Dendritic cell treated with granulocyte-macrophage colony-stimulating factor and Interleukin-4, amounts not matched to agents 40 ng/mL and 50 ng/mL, for 4 days (primary cell): ENCODE measurements around the gene CD28.
"Not testable (repeated sequence)": the region's sequence is repeated elsewhere in the genome, so short reads cannot be mapped to it uniquely, and the experiment has no call there.

Experiments used
- H3K27ac Mint-ChIP-seq: one replicate; pipeline ENCODE4 v1.8.0; 2022; ENCODE audit warnings: mild to moderate bottlenecking, mixed read lengths
- H3K27me3 Mint-ChIP-seq: one replicate; pipeline ENCODE4 v1.8.0; 2022; ENCODE audit warnings: mild to moderate bottlenecking, mixed read lengths
- H3K36me3 Mint-ChIP-seq: one replicate; pipeline ENCODE4 v1.8.0; 2022; ENCODE audit warnings: low read depth, mixed read lengths
- H3K4me1 Mint-ChIP-seq: one replicate; pipeline ENCODE4 v1.8.0; 2022; ENCODE audit warnings: low read depth, mixed read lengths
- H3K4me3 Mint-ChIP-seq: one replicate; pipeline ENCODE4 v1.8.0; 2022; ENCODE audit warnings: mild to moderate bottlenecking, moderate library complexity, mixed read lengths
- H3K9me3 Mint-ChIP-seq: one replicate; pipeline ENCODE4 v1.8.0; 2022; ENCODE audit warnings: mixed read lengths
- intact Hi-C: fragments of 100-400 bp; cut with micrococcal nuclease; formaldehyde crosslinking; loops from one replicate; pipeline ENCODE4 v1.15.0; 2022

The CD28 gene

GRCh38 chr2:203758841-203759689 lies 52.6 kb downstream of the CD28 start:
- Mint-ChIP-seq H3K4me3 (no peak overlapping the region), H3K36me3 (peaks cover 13% of the 10 kb centered on the region), H3K27me3 (no peaks in the 10 kb centered on the region), H3K4me1 (peaks cover 13% of the 10 kb centered on the region), H3K27ac (peak overlapping the region; percentile 17), H3K9me3 (peaks cover 45% of the 10 kb centered on the region)
- intact Hi-C loops = no loop called here

- Mint-ChIP-seq H3K9me3 (peaks cover 41% of the 10 kb centered on the region), H3K4me3 (no peak overlapping the region), H3K4me1 (peaks cover 15% of the 10 kb centered on the region), H3K36me3 (peaks cover 13% of the 10 kb centered on the region), H3K27ac (peak overlapping the region; percentile 17), H3K27me3 (no peaks in the 10 kb centered on the region)
- intact Hi-C loops = no loop called here
These were observed 53.4 kb downstream of the CD28 start for GRCh38 chr2:203759690-203760365.

- Mint-ChIP-seq H3K4me3 (no peak overlapping the region), H3K4me1 (peaks cover 21% of the 10 kb centered on the region), H3K36me3 (peaks cover 10% of the 10 kb centered on the region), H3K9me3 (peaks cover 28% of the 10 kb centered on the region), H3K27ac (no peak overlapping the region), H3K27me3 (peaks cover 1% of the 10 kb centered on the region)
- intact Hi-C loops = no loop called here
These were observed 54.7 kb downstream of the CD28 start for GRCh38 chr2:203761121-203761520.

DNA sequence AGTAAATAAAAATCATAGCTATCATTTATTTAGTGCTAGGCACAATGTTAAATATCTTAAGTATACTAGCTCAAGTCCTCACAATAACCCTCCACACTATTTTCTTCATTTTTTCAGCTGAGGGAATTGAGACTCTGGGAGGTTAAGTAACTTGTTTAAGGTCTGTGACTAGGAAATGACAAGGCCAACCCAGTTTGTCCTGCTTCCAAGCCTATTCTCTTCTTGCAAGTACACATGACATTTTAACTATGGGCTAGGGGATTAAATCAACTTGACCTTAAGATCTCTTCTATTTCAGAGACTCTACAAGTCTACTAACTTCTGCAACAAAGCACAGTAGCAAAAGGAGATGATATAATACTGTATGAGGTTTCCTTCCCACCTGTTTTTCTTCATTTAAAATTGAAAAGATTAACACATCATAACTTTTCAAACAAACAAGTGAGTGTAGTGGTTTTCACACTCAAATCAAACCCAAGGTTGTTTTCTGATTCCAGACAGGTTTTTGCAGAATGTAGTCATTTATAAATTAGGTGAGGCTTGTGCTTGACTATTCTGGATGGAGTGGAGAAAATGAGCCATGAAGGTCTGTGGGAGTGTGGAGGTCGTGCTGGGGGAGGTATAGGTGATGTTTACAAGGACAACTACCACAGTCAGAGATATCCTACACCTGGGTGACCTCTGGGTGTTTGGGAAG lies 57.0 kb downstream of the CD28 start:
- intact Hi-C loops = no loop called here
- peaks cover 1% of the 10 kb centered on the region for H3K27me3 Mint-ChIP-seq
- H3K4me1 Mint-ChIP-seq = peaks cover 21% of the 10 kb centered on the region
- H3K4me3 Mint-ChIP-seq = no peak overlapping the region
- no peaks in the 10 kb centered on the region for H3K36me3 Mint-ChIP-seq
- peaks cover 13% of the 10 kb centered on the region for H3K9me3 Mint-ChIP-seq
- no peak overlapping the region for H3K27ac Mint-ChIP-seq

DNA sequence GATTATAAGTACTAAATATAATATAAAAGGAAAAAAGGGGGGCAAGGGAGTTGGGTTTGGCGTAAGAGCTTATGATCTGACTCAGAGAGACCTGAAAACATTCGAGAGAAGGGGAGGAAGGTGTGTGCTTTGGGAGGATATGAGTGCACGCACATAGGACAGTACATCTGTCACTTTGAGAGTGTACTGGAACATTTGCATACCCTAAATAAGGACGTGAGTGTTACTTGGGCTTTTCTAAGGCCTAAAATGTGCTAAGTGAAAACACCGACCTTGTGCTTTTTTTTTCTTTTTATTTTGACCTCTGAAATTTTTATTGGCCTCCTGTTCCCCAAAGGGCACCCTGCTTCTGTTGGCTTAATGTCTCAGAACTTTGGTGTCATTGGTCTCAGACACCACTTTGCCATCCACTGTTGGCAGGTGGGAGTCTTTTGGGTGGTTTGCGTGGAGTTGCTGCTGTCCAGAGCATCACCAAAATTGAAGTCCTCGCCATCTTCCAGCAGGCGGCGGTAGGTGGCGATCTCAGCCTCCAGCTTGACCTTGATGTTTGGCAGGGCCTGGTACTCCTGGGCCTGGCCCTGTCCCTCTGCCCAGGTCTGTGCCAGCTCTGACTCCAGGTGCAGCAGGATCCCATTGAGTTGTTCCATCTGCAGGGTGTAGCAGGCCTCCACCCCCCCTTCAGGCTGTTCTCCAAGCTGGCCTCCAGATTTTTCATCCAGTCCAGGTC lies 57.7 kb downstream of the CD28 start:
- H3K27me3 Mint-ChIP-seq = peaks cover 1% of the 10 kb centered on the region
- no peak overlapping the region for H3K4me3 Mint-ChIP-seq
- intact Hi-C loops = no loop called here
- peaks cover 19% of the 10 kb centered on the region for H3K4me1 Mint-ChIP-seq
- no peak overlapping the region for H3K27ac Mint-ChIP-seq
- H3K9me3 Mint-ChIP-seq = peaks cover 8% of the 10 kb centered on the region
- no peaks in the 10 kb centered on the region for H3K36me3 Mint-ChIP-seq

DNA sequence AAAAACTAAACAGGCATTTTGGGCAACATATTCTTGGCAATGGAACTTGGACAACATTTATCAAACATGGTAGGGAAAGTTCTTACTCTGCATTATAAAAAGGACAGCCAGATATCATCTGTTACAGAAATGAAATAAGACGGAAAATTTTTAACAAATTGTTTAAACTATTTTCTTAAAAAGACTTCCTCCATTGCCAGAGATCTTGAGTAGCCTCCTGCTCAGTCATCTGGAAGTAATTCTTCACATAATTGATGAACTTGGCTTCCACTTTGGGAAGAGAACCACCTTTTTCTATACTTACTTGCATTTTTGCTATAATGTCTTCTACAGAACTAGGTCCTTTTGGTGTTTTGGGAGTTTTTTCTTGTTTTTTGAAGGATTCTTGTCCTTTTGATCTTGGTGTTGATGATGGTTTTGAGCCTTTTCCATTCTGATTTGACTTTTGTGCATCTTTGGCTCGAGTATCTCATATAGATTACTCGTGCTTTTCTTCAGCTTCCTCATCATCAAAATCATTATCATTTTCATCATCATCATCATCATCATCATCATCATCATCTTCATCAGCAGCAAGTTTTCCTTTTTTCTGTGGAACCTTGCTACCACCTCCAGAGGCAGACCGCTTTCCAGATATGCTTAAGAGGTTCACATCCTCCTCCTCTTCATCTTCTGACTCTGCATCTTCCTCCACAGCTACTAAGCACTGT lies 66.2 kb downstream of the CD28 start:
- H3K4me3 Mint-ChIP-seq = no peak overlapping the region
- H3K27me3 Mint-ChIP-seq = peaks cover 4% of the 10 kb centered on the region
- peaks cover 6% of the 10 kb centered on the region for H3K4me1 Mint-ChIP-seq
- no peak overlapping the region for H3K27ac Mint-ChIP-seq
- intact Hi-C loops = no loop called here
- H3K36me3 Mint-ChIP-seq = no peaks in the 10 kb centered on the region
- H3K9me3 Mint-ChIP-seq = peaks cover under 1% of the 10 kb centered on the region

DNA sequence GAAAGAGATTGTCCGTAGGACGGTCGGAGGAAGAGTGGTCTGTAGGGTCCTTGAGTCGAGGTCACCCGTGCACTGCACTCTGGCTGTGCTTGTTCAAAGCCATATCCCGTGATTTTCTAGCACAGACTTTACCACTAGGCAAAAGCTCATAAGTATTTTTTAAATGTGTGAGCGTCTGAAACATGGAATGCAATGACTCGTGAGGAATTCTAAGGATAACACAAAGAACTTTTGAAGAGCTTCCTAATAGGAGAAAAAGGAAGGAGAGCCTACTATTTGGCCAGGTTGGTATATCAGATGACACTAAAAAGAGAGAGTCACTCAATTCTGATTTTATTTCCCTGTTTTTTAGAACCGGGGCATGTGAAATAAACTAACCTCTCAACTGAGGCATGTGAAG lies 68.3 kb downstream of the CD28 start:
- H3K27ac Mint-ChIP-seq = no peak overlapping the region
- no peak overlapping the region for H3K4me3 Mint-ChIP-seq
- H3K36me3 Mint-ChIP-seq = no peaks in the 10 kb centered on the region
- H3K9me3 Mint-ChIP-seq = peaks cover 4% of the 10 kb centered on the region
- H3K4me1 Mint-ChIP-seq = peaks cover 6% of the 10 kb centered on the region
- intact Hi-C loops = no loop called here
- peaks cover 4% of the 10 kb centered on the region for H3K27me3 Mint-ChIP-seq

DNA sequence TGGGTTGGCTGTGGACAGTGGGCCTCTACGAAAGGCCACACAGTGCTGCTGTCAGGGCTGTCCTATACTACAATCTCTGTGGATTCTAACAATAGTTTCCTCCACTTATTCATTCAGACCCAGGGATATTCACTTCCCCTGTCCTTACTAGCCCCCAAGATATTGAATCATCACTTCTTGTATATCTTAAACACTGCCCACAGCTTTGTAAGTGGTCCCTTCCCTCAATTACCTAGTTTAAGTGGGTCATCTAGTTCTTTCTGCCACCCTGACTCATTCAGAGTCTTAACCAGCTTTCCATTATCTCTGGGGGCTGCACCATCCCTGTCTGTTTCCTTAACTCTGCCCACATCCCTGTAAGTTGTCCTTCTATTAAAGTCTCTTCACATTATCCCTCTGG lies 69.2 kb downstream of the CD28 start:
- Mint-ChIP-seq H3K4me3 (no peak overlapping the region), H3K27ac (peak overlapping the region; percentile 11), H3K9me3 (peaks cover 6% of the 10 kb centered on the region), H3K36me3 (no peaks in the 10 kb centered on the region), H3K4me1 (peaks cover 6% of the 10 kb centered on the region), H3K27me3 (peaks cover 2% of the 10 kb centered on the region)
- intact Hi-C loops = no loop called here

DNA sequence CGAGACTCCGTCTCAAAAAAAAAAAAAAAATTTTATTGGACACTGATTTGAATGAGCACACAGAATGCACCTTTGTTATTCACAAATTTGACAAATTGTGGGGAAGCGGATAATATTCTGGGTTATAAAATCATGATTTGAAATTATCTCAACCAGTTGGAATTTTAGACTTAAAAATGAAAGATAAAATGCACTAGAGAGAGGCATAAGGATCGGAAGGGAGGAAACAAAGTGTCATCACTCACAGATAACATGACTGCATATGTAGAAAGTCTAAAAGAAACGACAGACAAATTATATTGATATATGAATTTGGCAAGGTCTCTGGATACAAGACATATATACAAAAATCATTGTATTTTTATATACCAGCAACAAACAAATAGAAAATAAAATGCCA lies 70.6 kb downstream of the CD28 start:
- peaks cover 14% of the 10 kb centered on the region for H3K9me3 Mint-ChIP-seq
- H3K4me1 Mint-ChIP-seq = peaks cover 12% of the 10 kb centered on the region
- H3K4me3 Mint-ChIP-seq = no peak overlapping the region
- H3K36me3 Mint-ChIP-seq = no peaks in the 10 kb centered on the region
- no peak overlapping the region for H3K27ac Mint-ChIP-seq
- peaks cover 2% of the 10 kb centered on the region for H3K27me3 Mint-ChIP-seq
- intact Hi-C loops = no loop called here

DNA sequence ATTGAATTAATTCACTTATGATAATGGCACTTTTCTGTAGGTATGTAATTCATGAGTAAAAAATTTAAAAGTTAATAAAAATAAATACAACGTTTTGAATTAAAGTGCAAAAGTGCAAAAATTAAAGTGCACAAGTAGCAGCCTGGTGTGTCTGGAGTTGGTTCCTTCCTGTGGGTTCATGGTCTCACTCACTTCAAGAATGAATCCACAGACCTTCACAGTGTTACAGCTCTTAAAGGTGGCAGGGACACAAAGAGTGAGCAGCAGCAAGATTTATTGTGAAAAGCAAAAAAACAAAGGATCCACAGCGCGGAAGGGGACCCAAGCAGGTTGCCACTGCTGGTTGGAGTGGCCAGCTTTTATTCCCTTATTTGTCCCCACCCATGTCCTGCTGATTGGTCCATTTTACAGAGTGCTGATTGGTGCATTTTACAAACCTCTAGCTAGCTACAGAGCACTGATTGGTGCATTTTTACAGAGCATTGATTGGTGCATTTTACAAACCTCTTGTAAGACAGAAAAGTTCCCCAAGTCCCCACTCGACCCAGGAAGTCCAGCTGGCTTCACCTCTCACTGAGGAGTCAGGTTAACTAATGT lies 73.1 kb downstream of the CD28 start:
- Mint-ChIP-seq H3K9me3 (peaks cover 14% of the 10 kb centered on the region), H3K4me1 (peaks cover 14% of the 10 kb centered on the region)
- H3K36me3 Mint-ChIP-seq, H3K27me3 Mint-ChIP-seq, intact Hi-C loops, H3K4me3 Mint-ChIP-seq, H3K27ac Mint-ChIP-seq: not testable (repeated sequence)

GRCh38 chr2:203780231-203780630 lies 73.8 kb downstream of the CD28 start:
- Mint-ChIP-seq H3K9me3 (peaks cover 14% of the 10 kb centered on the region), H3K4me1 (peaks cover 19% of the 10 kb centered on the region), H3K4me3 (no peak overlapping the region), H3K27ac (no peak overlapping the region), H3K36me3 (no peaks in the 10 kb centered on the region), H3K27me3 (peaks cover 5% of the 10 kb centered on the region)
- intact Hi-C loops = no loop called here

DNA sequence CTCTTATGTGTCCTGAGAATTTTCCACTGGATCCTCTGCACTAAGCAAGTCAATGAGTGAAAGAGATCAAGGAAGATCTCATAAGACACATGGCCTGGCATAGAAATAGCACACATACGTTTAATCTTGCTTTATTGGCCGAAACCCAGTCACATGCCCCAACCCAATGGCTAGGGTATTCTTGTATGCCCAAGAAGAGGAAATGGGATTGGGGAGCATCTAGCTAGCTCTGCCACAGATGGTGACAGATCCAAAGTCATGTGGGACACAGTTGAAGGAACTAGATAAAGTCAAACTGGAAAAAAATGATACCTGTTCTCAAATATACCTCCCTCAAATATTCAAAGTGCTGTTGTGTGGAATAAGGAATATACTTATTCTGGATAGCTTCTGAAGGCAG lies 74.7 kb downstream of the CD28 start:
- H3K4me1 Mint-ChIP-seq = peaks cover 18% of the 10 kb centered on the region
- H3K27ac Mint-ChIP-seq = peak overlapping the region; percentile 39
- H3K9me3 Mint-ChIP-seq = peaks cover 14% of the 10 kb centered on the region
- no peak overlapping the region for H3K4me3 Mint-ChIP-seq
- peaks cover 3% of the 10 kb centered on the region for H3K27me3 Mint-ChIP-seq
- intact Hi-C loops = no loop called here
- no peaks in the 10 kb centered on the region for H3K36me3 Mint-ChIP-seq
